ENCODE measurements around the gene ATXN1.

DNA sequence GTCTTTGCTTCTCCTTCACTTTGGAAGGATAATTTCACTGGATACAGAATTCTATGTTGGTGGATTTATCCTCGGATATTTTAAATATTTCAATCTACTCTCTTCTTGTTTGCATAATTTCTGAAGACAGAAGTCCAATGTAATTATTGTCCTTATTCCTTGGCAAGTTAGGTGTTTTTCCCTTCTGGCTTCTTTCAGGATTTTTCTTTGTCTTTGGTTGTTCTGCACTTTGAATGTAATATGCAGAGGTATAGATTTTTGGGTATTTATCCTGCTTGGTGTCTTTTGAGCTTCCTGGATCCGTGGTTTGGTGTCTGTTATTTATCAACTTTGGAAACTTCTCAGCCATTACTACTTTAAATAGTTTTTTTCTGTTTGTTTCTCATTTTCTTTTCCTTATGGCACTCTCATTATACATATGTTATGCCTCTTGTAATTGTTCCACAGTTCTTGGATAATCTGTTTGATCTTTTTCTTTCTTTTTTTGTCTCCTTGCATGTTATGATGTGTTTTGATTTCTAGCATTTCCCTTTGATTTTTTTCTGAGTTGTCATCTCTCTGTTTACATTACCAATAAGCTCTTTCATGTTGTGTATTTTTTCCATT, 48.6 kb upstream of the ATXN1 start:
- TF ChIP-seq POLR2A (IDR thresholded peaks at IDR 0.05; ENCODE audit: low read depth) (no peak), POLR2AphosphoS5 (IDR thresholded peaks at IDR 0.05) (no peak), EP300 (IDR thresholded peaks at IDR 0.05) (no peak)
- TF ChIP-seq, protein P1, sequence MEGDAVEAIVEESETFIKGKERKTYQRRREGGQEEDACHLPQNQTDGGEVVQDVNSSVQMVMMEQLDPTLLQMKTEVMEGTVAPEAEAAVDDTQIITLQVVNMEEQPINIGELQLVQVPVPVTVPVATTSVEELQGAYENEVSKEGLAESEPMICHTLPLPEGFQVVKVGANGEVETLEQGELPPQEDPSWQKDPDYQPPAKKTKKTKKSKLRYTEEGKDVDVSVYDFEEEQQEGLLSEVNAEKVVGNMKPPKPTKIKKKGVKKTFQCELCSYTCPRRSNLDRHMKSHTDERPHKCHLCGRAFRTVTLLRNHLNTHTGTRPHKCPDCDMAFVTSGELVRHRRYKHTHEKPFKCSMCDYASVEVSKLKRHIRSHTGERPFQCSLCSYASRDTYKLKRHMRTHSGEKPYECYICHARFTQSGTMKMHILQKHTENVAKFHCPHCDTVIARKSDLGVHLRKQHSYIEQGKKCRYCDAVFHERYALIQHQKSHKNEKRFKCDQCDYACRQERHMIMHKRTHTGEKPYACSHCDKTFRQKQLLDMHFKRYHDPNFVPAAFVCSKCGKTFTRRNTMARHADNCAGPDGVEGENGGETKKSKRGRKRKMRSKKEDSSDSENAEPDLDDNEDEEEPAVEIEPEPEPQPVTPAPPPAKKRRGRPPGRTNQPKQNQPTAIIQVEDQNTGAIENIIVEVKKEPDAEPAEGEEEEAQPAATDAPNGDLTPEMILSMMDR (IDR thresholded peaks at IDR 0.05): no peak
